Liver (tissue), 9 donors: Measurements from ENCODE around the gene POU2AF3. TPM values are rescaled to one million over a fixed set of nuclear protein-coding genes. Genes with fewer than 3 reads are reported as not detected.

Source experiments
- DNase-seq: peaks from one replicate; pipeline ENCODE4 v3.0.0-alpha.2; 2017; ENCODE audit warnings: low spot score
- H3K27ac ChIP-seq, 2 donors: one replicate each; pipeline ENCODE4 v1.7.0; 2013; ENCODE audit warnings: inconsistent platforms in 2 of 2, low read length in 2 of 2, control low read depth in 1 of 2, low read depth in 1 of 2, mild to moderate bottlenecking in 1 of 2
- H3K27me3 ChIP-seq, 4 donors: one replicate each; pipeline versions ENCODE4 v1.6.1 to v1.7.0; 2013; ENCODE audit warnings: low read length in 3 of 4, inconsistent platforms in 1 of 4, mild to moderate bottlenecking in 1 of 4, moderate library complexity in 1 of 4; ENCODE audit not compliant: control insufficient read depth in 4 of 4, insufficient read depth in 4 of 4
- H3K36me3 ChIP-seq, 4 donors: one replicate each; pipeline versions ENCODE4 v1.6.1 to v1.7.0; 2013; ENCODE audit warnings: low read length in 3 of 4, mild to moderate bottlenecking in 3 of 4, low read depth in 1 of 4, moderate library complexity in 1 of 4; ENCODE audit not compliant: control insufficient read depth in 4 of 4, insufficient read depth in 3 of 4
- H3K4me1 ChIP-seq, 4 donors: one replicate each; pipeline versions ENCODE4 v1.6.1 to v1.7.0; 2013; ENCODE audit warnings: low read length in 3 of 4, mild to moderate bottlenecking in 3 of 4, moderate library complexity in 1 of 4; ENCODE audit not compliant: control insufficient read depth in 4 of 4, insufficient read depth in 4 of 4
- H3K4me3 ChIP-seq, 3 donors: one replicate each; pipeline versions ENCODE4 v1.6.1 to v1.7.0; 2013; ENCODE audit warnings: low read length in 3 of 3, control low read depth in 1 of 3, low read depth in 1 of 3, mild to moderate bottlenecking in 1 of 3
- H3K9ac ChIP-seq, 2 donors: one replicate each; pipeline ENCODE4 v1.7.0; 2013; ENCODE audit warnings: low read length in 2 of 2, mild to moderate bottlenecking in 2 of 2, moderate library complexity in 2 of 2, control low read depth in 1 of 2, low read depth in 1 of 2
- H3K9me3 ChIP-seq, 4 donors: one replicate each; pipeline versions ENCODE4 v1.6.1 to v1.7.0; 2013; ENCODE audit warnings: low read length in 3 of 4; ENCODE audit not compliant: control insufficient read depth in 4 of 4
- ATF3 ChIP-seq: IDR thresholded peaks from 2 replicates; pipeline ENCODE4 v1.6.1; 2016; ENCODE audit warnings: antibody characterized with exemption
- CTCF ChIP-seq: fragments of 150-350 bp; IDR thresholded peaks from 2 replicates; pipeline ENCODE4 v1.5.1; 2017; ENCODE audit warnings: improper control_type of control experiment, low read depth, low read length; ENCODE audit not compliant: missing input control
- EGR1 ChIP-seq, 2 donors: IDR thresholded peaks; 2 replicates each; pipeline ENCODE4 v1.6.1; 2016 to 2018; ENCODE audit warnings: antibody characterized with exemption in 2 of 2, low read depth in 2 of 2
- FOXA1 ChIP-seq: IDR thresholded peaks from 2 replicates; pipeline ENCODE4 v1.6.1; 2016; ENCODE audit warnings: antibody characterized with exemption
- FOXA2 ChIP-seq: IDR thresholded peaks from 2 replicates; pipeline ENCODE4 v1.6.1; 2016; ENCODE audit warnings: antibody characterized with exemption
- GABPA ChIP-seq, 2 donors: IDR thresholded peaks in 1 of 2; conservative IDR thresholded peaks in 1 of 2; 2 replicates each; pipeline ENCODE4 v1.6.1; 2016; ENCODE audit warnings: antibody characterized with exemption in 2 of 2, mild to moderate bottlenecking in 1 of 2, moderate library complexity in 1 of 2
- HNF4A ChIP-seq, 2 donors: conservative IDR thresholded peaks; 2 replicates each; pipeline ENCODE4 v1.6.1; 2016; ENCODE audit warnings: antibody characterized with exemption in 2 of 2, mild to moderate bottlenecking in 2 of 2
- HNF4G ChIP-seq: IDR thresholded peaks from 2 replicates; pipeline ENCODE4 v1.6.1; 2016; ENCODE audit warnings: antibody characterized with exemption
- JUND ChIP-seq, 2 donors: IDR thresholded peaks; 2 replicates each; pipeline ENCODE4 v1.6.1; 2016; ENCODE audit warnings: antibody characterized with exemption in 2 of 2
- NR2F2 ChIP-seq: IDR thresholded peaks from 2 replicates; pipeline ENCODE4 v1.6.1; 2016; ENCODE audit warnings: antibody characterized with exemption
- RAD21 ChIP-seq, 2 donors: IDR thresholded peaks; 2 replicates each; pipeline ENCODE4 v1.6.1; 2016; ENCODE audit warnings: antibody characterized with exemption in 2 of 2, mild to moderate bottlenecking in 2 of 2
- RXRA ChIP-seq, 2 donors: IDR thresholded peaks; 2 replicates each; pipeline ENCODE4 v1.6.1; 2017 to 2018; ENCODE audit warnings: antibody characterized with exemption in 2 of 2, mild to moderate bottlenecking in 1 of 2
- SP1 ChIP-seq: IDR thresholded peaks from 2 replicates; pipeline ENCODE4 v1.6.1; 2018; ENCODE audit warnings: antibody characterized with exemption, mild to moderate bottlenecking
- TAF1 ChIP-seq: conservative IDR thresholded peaks from 2 replicates; pipeline ENCODE4 v1.6.1; 2016; ENCODE audit warnings: antibody characterized with exemption, mild to moderate bottlenecking
- YY1 ChIP-seq: IDR thresholded peaks from 2 replicates; pipeline ENCODE4 v1.6.1; 2016; ENCODE audit warnings: antibody characterized with exemption, mild to moderate bottlenecking
- ZBTB33 ChIP-seq: IDR thresholded peaks from 2 replicates; pipeline ENCODE4 v1.6.1; 2016; ENCODE audit warnings: antibody characterized with exemption
- WGBS: extraction: QIAGEN DNeasy Blood & Tissue Kit; methylation state at CpG from one replicate; pipeline ENCODE4 v1.1.7; 2013; 5-methylcytosine and 5-hydroxymethylcytosine counted together
- polyA plus RNA-seq, 2 donors: library from polyadenylated mRNA; stranded (reverse) in 1 of 2; unstranded in 1 of 2; fragments of 200-250 nt in 1 of 2; fragments of >200 nt in 1 of 2; fragmentation: Nextera tagmentation in 1 of 2; extraction: Ambion mirVana in 1 of 2; gene quantifications; one replicate each; pipeline versions ENCODE4 v1.2.1 to v1.2.3, GENCODE V29; 2013 to 2015
- total RNA-seq, 2 donors: library from RNA; depleted of rRNA; stranded (reverse); fragments of >200 nt; gene quantifications; one replicate each; pipeline ENCODE4 v1.2.3, GENCODE V29; 2014
- TF ChIP-seq, protein P1 (sequence below): IDR thresholded peaks from 2 replicates; pipeline ENCODE4 v1.6.1; 2016; ENCODE audit warnings: antibody characterized with exemption
- TF ChIP-seq, protein P2 (sequence below): IDR thresholded peaks from 2 replicates; pipeline ENCODE4 v1.6.1; 2016; ENCODE audit warnings: antibody characterized with exemption, mild to moderate bottlenecking
- donor health status: healthy.
- donor health status: healthy.
- donor health status: healthy.
- donor health status: healthy.
- donor health status: healthy.

The POU2AF3 gene
- total and polyA plus RNA-seq, 4 donors, result 0.17 to 0.68 (median 0.49) TPM

DNA sequence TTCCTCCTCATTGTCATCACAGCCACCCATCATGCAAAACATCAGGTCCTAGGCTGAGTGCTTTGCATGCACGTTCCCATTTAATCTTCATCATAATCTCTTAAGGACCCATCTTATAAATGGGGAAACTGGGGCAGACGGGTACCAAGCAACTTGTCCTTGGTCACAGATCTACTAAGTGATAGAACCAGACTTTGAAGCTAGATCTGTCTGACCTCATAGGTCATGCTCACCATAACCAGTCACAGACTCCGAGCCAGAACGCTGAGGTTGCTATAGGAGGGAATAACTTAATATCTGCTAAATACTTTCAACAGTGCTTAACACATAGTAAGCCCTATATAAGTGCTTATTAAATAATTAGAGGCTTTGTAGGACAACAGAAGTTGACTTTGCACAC lies 37.7 kb downstream of the POU2AF3 start:
- no peak for TF ChIP-seq FOXA1
- no peak for TF ChIP-seq TAF1
- TF ChIP-seq CTCF, result no peak
- TF ChIP-seq SP1, result no peak
- no peak for TF ChIP-seq RXRA (IDR thresholded peaks at IDR 0.05)
- no peak for TF ChIP-seq FOXA2
- TF ChIP-seq HNF4A (conservative IDR thresholded peaks at IDR 0.05), result no peak
- no peak for TF ChIP-seq ATF3
- no peak for TF ChIP-seq JUND (IDR thresholded peaks at IDR 0.05)
- TF ChIP-seq EGR1 (IDR thresholded peaks at IDR 0.05; ENCODE audit: low read depth in 2 of 2), result no peak
- TF ChIP-seq HNF4G, result no peak
- TF ChIP-seq, protein P1, sequence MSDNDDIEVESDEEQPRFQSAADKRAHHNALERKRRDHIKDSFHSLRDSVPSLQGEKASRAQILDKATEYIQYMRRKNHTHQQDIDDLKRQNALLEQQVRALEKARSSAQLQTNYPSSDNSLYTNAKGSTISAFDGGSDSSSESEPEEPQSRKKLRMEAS, result no peak
- TF ChIP-seq RAD21 (IDR thresholded peaks at IDR 0.05), result no peak
- TF ChIP-seq GABPA (IDR thresholded peaks at IDR 0.05 in 1 of 2, conservative IDR thresholded peaks at IDR 0.05 in 1 of 2), result no peak
- no peak for TF ChIP-seq ZBTB33
- no peak for TF ChIP-seq NR2F2
- TF ChIP-seq, protein P2, sequence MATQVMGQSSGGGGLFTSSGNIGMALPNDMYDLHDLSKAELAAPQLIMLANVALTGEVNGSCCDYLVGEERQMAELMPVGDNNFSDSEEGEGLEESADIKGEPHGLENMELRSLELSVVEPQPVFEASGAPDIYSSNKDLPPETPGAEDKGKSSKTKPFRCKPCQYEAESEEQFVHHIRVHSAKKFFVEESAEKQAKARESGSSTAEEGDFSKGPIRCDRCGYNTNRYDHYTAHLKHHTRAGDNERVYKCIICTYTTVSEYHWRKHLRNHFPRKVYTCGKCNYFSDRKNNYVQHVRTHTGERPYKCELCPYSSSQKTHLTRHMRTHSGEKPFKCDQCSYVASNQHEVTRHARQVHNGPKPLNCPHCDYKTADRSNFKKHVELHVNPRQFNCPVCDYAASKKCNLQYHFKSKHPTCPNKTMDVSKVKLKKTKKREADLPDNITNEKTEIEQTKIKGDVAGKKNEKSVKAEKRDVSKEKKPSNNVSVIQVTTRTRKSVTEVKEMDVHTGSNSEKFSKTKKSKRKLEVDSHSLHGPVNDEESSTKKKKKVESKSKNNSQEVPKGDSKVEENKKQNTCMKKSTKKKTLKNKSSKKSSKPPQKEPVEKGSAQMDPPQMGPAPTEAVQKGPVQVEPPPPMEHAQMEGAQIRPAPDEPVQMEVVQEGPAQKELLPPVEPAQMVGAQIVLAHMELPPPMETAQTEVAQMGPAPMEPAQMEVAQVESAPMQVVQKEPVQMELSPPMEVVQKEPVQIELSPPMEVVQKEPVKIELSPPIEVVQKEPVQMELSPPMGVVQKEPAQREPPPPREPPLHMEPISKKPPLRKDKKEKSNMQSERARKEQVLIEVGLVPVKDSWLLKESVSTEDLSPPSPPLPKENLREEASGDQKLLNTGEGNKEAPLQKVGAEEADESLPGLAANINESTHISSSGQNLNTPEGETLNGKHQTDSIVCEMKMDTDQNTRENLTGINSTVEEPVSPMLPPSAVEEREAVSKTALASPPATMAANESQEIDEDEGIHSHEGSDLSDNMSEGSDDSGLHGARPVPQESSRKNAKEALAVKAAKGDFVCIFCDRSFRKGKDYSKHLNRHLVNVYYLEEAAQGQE, result no peak
- TF ChIP-seq YY1, result no peak
- Histone ChIP-seq H3K27ac (no peak overlapping the region), H3K9ac (no peak overlapping the region), H3K9me3 (no peaks in the 10 kb centered on the region), H3K27me3 (no peaks in the 10 kb centered on the region), H3K36me3 (no peaks in the 10 kb centered on the region), H3K4me3 (no peak overlapping the region), H3K4me1 (peaks cover 14 to 47% (median 39%) of the 10 kb centered on the region in 4 donors)
- DNase-seq, result no peak
- WGBS, result 82% methylated on average over 4 of the region's 4 CpGs
